ENCODE measurements around the gene MVK.

MVK gene

GRCh38 chr12:109563291-109564284, 10.0 kb upstream of the MVK start:
- no peak for DNase-seq (ENCODE audit: low read depth, low spot score)

DNA sequence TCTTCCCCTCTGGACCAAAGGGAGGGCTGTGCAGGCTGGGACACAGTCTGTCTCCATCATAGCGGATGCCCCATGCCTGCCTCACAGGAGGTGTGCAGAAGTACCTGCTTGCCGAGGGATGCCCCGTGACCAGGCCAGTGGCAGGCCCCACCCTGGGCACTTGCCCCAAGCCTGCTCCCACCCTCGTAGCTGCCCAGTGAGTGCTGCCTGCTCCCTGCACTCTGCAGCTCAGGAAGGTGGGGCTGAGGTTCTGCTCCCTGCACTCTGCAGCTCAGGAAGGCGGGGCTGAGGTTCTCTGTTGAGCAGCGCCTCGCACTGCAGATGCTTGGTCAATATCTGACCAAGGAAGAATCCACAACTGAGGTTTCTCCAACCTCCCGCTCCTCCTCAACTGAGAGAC, 7.2 kb upstream of the MVK start:
- no peak for DNase-seq (ENCODE audit: low read depth, low spot score)

- no peak for DNase-seq (ENCODE audit: low read depth, low spot score)
These were observed 6.3 kb upstream of the MVK start for GRCh38 chr12:109567296-109567695.

DNA sequence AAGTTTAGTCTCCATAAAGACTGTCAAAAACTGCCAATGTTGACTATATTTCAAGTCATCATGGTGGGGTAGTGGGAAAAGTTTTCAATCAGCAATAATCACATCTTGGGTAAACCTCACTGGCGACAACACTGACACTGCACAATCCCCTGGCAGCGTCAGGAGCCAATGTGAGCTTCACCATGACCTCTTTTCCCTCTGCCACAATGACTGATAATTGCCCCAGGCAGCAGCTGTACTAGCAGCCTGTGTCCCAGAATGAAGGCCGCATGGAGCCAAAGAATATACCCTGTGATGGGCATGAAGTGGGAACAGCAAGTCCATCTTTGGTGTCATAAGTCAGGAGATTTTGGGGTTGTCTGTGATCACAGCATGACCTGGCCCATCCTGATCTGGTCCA, 5.6 kb upstream of the MVK start:
- DNase-seq (ENCODE audit: low read depth, low spot score) = no peak

DNA sequence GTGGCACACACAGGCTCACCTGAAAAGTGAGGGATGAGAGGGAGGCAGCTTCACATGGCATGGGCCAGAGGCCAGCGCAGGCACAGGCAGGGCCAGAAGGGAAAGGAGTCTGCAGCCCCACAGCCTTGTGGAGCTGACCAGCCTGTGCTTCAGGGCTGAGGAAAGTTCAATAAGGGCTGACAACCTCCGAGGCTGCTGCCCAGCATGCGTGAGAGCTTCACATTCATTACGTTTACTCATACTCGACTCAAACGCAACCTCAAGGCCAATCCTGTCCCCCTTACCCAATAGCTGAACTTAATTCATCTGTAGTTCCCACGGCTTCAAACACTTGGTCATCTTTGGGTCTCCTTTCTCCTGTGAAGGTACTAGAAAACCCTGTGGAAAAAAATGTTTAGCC, 5.1 kb upstream of the MVK start:
- no peak for DNase-seq (ENCODE audit: low read depth, low spot score)

DNA sequence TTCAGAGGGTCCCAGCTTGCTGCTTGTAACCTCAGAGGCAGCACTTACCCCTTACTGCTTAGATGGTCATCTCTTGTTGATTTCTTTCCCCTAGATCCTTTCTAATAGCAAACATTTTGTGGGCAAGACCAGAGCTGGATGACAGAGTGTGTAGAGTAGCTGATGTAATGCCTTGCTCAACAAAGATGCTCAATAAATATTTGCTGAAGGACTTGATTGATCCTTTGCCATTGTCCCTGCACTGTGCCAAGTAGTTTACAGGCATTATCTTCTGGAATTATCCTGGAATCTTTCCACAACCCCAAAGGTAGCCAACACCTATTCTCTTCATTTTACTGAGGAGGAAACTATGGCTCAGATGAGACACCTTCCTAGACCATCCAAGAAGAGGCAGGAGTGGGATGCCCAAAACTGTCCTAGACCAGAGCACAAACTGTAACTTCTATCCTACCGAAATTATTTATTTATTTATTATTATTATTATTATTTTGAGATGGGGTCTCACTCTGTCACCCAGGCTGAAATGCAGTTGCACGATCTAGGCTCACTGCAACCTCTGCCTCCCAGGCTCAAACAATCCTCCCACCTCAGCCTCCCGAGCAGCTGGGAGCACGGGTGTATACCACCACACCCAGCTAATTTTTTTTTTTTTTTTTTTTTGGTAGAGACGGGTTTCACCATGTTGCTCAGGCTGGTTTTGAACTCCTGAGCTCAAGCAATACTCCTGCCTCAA, 1.7 kb upstream of the MVK start:
- no peak for DNase-seq (ENCODE audit: low read depth, low spot score)

- DNase-seq (ENCODE audit: low read depth, low spot score) = no peak
These were observed 1.1 kb upstream of the MVK start for GRCh38 chr12:109572506-109572845.

DNA sequence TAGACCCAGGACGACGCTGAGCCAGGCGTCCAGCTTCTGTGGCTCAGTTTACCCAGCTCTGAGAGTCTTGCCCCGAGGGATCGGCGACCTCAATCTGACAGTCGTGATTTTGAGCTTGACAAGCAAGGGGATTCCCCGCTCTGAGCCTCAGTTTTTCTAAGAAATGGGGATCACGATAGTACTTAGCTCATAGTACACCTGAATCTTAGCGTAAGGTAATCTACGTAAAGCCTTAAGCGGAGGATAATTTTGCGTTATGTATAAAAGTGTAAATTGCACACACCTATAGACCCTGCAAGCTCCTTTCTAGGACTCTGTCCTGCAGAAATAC, 285 bp downstream of the MVK start:
- no peak for DNase-seq (ENCODE audit: low read depth, low spot score)

DNA sequence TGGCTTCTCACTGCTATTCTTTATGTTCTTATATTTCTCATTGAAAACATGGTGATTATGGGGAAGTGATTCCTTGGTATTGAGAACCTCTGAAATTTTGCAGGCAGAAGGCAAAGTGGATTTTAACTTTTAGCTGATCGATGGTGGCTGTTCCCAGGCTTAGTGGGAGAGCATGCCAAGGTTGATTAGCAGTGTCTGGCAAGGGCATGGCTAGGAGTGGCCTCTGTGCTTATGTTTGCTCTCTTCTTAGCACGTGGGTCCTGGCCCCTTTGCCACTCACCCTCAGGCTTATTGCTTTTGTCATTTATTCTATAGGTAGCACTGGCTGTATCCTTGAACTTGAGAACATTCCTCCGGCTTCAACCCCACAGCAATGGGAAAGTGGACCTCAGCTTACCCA, 2.1 kb downstream of the MVK start:
- no peak for DNase-seq (ENCODE audit: low read depth, low spot score)

DNA sequence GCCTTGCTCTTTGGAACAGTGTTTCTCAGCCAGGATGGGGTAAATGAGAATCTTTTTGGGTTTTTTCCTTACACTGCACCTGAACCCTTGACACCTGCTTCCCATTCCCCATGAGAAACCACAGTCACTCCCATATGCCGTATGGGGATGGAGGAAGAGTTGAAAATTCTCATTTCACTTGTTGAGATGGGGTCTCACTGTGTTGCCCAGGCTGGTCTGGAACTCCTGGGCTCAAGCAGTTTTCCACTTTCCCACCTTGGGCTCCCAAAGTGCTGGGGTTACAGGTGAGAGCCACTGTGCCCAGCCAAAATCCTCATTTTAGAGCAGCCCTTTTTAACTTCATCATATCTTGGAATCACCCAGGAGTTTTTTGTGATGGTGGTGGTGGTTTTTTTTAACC, 3.7 kb downstream of the MVK start:
- DNase-seq (ENCODE audit: low read depth, low spot score) = no peak

- no peak for DNase-seq (ENCODE audit: low read depth, low spot score)
These were observed 4.8 kb downstream of the MVK start for GRCh38 chr12:109578330-109578927.

GRCh38 chr12:109579639-109580038, 6.0 kb downstream of the MVK start:
- no peak for DNase-seq (ENCODE audit: low read depth, low spot score)

DNA sequence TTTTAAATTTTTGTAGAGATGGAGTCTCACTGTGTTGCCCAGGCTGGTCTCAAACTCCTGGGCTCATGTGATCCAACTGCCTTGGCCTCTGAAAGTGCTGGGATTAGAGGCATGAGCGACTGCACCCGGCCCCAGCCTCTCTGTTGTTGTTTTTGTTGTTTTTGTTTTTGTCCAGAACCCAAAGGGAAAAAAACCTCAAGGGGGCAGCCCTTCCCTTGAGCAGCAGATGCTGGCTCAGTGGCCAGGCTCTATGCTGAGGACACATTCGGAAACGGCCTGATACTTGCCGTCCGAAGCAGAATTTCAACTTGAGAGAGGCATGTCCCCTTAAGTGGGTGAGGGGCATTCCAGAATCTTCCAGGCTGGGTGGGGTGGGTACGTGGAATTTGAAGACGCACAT, 6.7 kb downstream of the MVK start:
- no peak for DNase-seq (ENCODE audit: low read depth, low spot score)

DNA sequence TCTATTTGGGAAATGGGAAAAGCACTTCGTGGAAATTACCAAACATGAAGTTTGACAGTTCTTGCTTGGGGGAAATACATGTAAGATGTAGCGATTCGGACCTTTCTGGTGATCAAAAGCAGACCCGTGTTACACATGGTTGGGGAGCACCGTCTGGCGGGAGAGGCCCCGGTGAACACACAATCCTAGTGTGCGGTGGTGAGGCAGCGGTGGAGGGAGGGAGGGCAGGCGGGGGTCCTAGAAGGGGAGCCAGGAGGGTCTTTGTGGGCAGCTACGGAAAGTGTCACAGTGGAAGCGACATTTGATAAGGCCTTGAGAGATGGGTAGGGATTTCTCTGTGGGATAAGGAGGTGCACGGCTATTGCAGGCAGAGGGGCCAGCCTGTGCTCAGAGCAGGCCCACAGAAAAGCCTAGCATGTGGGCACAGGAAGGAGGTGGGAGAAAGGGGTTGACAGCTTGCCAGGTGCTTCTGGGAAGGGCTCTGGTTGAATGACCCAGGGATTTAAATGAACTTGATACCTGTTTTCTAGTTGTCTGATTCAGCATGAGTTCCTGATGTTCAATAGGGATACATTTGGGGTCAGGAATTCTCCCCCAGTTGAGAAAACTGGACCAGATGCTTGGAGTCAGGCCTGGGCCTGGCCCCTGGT, 7.2 kb downstream of the MVK start:
- DNase-seq (ENCODE audit: low read depth, low spot score) = no peak

DNA sequence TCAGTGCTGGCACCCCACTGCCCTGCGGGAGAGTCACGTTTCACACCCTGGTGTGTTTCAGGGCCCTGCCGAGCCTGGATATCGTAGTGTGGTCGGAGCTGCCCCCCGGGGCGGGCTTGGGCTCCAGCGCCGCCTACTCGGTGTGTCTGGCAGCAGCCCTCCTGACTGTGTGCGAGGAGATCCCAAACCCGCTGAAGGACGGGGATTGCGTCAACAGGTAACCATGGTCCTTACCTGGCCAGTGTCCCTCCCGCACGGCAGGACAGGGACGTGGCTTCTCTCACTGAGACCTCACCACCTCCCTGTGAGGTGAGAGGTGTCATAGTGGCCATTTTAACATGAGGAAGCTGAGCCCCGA, 7.7 kb downstream of the MVK start:
- DNase-seq (ENCODE audit: low read depth, low spot score) = no peak

DNA sequence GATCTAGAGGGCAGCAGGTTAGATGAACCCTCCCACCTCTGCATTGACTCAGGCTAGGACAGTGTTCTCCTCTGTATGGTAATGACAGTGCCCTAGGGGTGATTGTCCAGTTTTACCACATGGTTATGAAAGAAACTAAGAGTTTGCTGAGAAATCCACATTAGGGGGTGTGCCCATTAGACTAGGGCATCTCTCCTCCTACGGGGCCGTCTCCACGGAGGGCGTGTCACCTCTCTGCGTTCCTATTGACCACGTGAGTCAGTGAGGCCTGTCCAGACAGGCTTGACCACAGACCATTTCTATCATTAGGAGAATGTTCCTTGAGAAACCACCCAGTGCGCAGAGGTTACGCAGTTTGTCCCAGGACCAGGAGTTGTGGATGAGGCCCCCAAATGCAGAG, 8.3 kb downstream of the MVK start:
- no peak for DNase-seq (ENCODE audit: low read depth, low spot score)

GRCh38 chr12:109582636-109583035, 9.0 kb downstream of the MVK start:
- no peak for DNase-seq (ENCODE audit: low read depth, low spot score)

DNA sequence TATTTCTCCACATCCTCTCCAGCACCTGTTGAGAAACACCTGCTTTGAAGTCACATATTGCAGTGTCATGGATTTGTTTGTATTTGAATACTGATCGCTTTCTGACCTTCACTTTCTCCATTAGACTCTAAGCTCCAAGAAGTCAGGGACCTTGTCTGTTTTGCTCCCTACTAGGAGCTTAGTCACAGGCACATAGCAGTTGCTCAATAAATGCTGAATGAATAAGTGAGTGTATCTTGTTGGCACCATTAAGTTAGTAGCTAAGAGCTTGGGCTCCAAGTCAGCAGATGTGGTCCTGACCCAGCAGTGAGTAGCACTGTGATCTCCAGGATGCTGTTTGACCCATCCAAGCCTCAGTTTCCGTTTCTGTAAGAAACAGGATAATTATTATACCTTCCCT, 10.1 kb downstream of the MVK start:
- DNase-seq (ENCODE audit: low read depth, low spot score) = no peak

DNA sequence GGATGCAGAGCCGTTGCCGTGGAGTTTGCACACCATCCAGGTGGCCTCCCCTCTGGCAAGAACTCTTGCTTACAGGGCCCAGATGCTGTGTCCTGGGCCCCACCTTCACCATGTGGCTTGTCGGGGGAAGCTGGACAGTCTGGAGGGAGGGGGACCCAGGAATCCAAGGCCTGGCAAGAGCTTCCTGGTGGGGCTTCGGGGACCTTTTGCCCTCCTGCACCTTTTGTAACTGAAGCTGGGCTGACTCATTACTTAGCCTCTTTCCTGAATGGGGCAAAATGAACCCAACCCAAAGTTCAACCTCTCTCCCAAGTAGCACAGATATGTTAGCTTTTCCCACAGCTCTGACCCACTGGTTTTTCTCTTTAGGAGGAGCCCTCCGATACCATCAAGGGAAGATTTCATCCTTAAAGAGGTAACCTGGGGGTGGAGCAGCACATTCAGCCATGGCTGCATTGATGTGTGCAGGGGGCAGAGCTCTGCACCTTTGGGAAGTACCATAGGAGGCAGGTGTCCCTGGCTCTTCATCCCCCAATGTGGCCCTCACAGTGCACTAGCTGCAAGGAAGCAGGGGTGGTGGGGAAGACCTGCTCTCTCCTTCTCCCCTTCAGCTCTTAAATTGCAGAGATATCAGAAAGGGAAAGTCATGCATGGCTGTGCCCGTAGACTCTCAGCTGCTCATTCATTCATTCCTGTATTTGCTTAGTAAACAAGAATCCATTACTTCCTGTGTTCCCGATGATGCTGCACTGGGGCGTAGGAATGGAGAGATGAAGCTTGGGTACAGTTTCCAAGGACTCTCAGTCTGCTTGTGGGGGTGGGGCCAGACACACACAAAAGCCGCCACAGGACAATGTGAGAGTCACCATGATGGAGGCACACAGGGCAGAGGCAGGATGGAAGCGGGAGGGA, 13.0 kb downstream of the MVK start:
- no peak for DNase-seq (ENCODE audit: low read depth, low spot score)

DNA sequence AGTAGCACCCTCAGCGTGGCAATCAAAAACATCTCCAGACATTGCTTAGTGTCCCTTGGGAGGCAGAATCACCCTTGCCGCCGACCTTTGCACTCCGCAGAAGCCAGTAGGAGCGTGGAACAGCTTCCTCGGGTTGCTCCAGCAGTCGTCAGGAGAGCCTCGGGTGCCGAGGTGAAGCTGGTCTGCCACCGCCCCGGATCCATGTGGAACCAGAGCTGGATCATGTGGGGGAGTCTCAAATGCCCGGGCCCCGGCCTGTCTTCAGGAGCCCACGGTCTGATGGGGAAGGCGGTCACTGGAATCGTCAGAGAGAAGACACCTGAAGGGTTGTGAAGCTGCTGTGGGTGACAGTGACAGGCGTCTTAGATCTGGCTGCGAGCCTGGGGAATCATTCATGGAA, 14.3 kb downstream of the MVK start:
- no peak for DNase-seq (ENCODE audit: low read depth, low spot score)

GRCh38 chr12:109588461-109589239, 15.1 kb downstream of the MVK start:
- DNase-seq (ENCODE audit: low read depth, low spot score) = no peak
